HG03520 (cell line): Measurements from ENCODE around the gene SH3BP4.
"Not testable (repeated sequence)": the region's sequence is repeated elsewhere in the genome, so short reads cannot be mapped to it uniquely, and the experiment has no call there.

Experiments
- ATAC-seq: cut with Tn5 transposase; IDR thresholded peaks from one replicate; pipeline ENCODE4 v1.9.1; 2021; ENCODE audit warnings: mild to moderate bottlenecking, moderate library complexity; ENCODE audit not compliant: unreplicated experiment

Gene SH3BP4

GRCh38 chr2:235011929-235012631 lies 60.3 kb downstream of the SH3BP4 start:
- ATAC-seq, result no peak

- no peak for ATAC-seq
Observed at GRCh38 chr2:235017441-235017840, 65.6 kb downstream of the SH3BP4 start.

- ATAC-seq, result no peak
Observed at GRCh38 chr2:235018838-235019237, 67.0 kb downstream of the SH3BP4 start.

GRCh38 chr2:235020141-235020540 lies 68.3 kb downstream of the SH3BP4 start:
- not testable (repeated sequence) for ATAC-seq

GRCh38 chr2:235021752-235022151 lies 69.9 kb downstream of the SH3BP4 start:
- ATAC-seq, result no peak

GRCh38 chr2:235024191-235024860 lies 72.5 kb downstream of the SH3BP4 start:
- ATAC-seq, result no peak

- ATAC-seq, result no peak
Observed at GRCh38 chr2:235024931-235025773, 73.3 kb downstream of the SH3BP4 start.

GRCh38 chr2:235025800-235026536 lies 74.2 kb downstream of the SH3BP4 start:
- no peak for ATAC-seq

- no peak for ATAC-seq
Observed at GRCh38 chr2:235026649-235027557, 75.1 kb downstream of the SH3BP4 start.

- ATAC-seq, result no peak
Observed at GRCh38 chr2:235027558-235028214, 75.9 kb downstream of the SH3BP4 start.

GRCh38 chr2:235028646-235029045 lies 76.8 kb downstream of the SH3BP4 start:
- no peak for ATAC-seq

- no peak for ATAC-seq
Observed at GRCh38 chr2:235029054-235029453, 77.2 kb downstream of the SH3BP4 start.

GRCh38 chr2:235030126-235030525 lies 78.3 kb downstream of the SH3BP4 start:
- ATAC-seq, result no peak

GRCh38 chr2:235030936-235031335 lies 79.1 kb downstream of the SH3BP4 start:
- no peak for ATAC-seq

GRCh38 chr2:235031686-235032373 lies 80.0 kb downstream of the SH3BP4 start:
- ATAC-seq, result no peak

GRCh38 chr2:235032466-235032865 lies 80.6 kb downstream of the SH3BP4 start:
- no peak for ATAC-seq

- no peak for ATAC-seq
Observed at GRCh38 chr2:235032949-235033348, 81.1 kb downstream of the SH3BP4 start.

GRCh38 chr2:235034265-235035118 lies 82.7 kb downstream of the SH3BP4 start:
- ATAC-seq, result no peak
